C1 segment of cervical spinal cord (tissue), 14 donors: ENCODE results near the gene PSMB4.
"Not testable (repeated sequence)": the region's sequence is repeated elsewhere in the genome, so short reads cannot be mapped to it uniquely, and the experiment has no call there.

Source experiments
- DNase-seq, 14 donors: peaks; one replicate each; lab custom pipeline; 2025; lab: John Stamatoyannopoulos, UW

PSMB4 gene

GRCh38 chr1:151437396-151437795 lies 38.0 kb downstream of the PSMB4 start:
- not testable (repeated sequence) for DNase-seq

- peak in 4 of 14 donors; percentile 2 to 32 (median 8) for DNase-seq
Observed at GRCh38 chr1:151443846-151444782, 44.7 kb downstream of the PSMB4 start.

- DNase-seq: no peak
Observed at GRCh38 chr1:151444783-151445177, 45.4 kb downstream of the PSMB4 start.

- no peak for DNase-seq
Observed at GRCh38 chr1:151447696-151448095, 48.3 kb downstream of the PSMB4 start.
